Common myeloid progenitor, CD34-positive (primary cell): ENCODE results near the gene KCNJ15.
"Not testable (repeated sequence)": the region's sequence is repeated elsewhere in the genome, so short reads cannot be mapped to it uniquely, and the experiment has no call there.

ENCODE experiments used
- CTCF ChIA-PET: fragments of 350-600 bp; sonication (Branson Sonifier 250); formaldehyde crosslinking; loops from one replicate; lab custom pipeline; 2021; ENCODE audit warnings: antibody characterized with exemption; lab: Charles Lee
- POLR2A ChIA-PET: fragments of 350-600 bp; sonication (Branson Sonifier 250); formaldehyde crosslinking; loops from one replicate; lab custom pipeline; 2021; ENCODE audit warnings: antibody characterized with exemption; lab: Charles Lee
- DNase-seq, 3 donors: peaks; one replicate each; pipeline versions ENCODE4 v3.0.0 to v3.0.0-alpha.2; 2013
- H3K27ac ChIP-seq, 2 experiments: 1 replicate in 1 of 2; 2 replicates in 1 of 2; pipeline ENCODE4 v1.7.0; 2013; ENCODE audit warnings: inconsistent platforms in 2 of 2, low read length in 2 of 2, mild to moderate bottlenecking in 2 of 2, low read depth in 1 of 2, moderate library complexity in 1 of 2; ENCODE audit not compliant: severe bottlenecking in 2 of 2, insufficient read depth in 1 of 2, poor library complexity in 1 of 2
- H3K27me3 ChIP-seq, 5 experiments: replicated peaks in 2 of 5; 1 replicate in 3 of 5; 2 replicates in 2 of 5; pipeline versions ENCODE4 v1.6.1 to v1.7.0; 2013; ENCODE audit warnings: low read length in 4 of 5, mild to moderate bottlenecking in 2 of 5, moderate library complexity in 2 of 5, inconsistent platforms in 1 of 5; ENCODE audit not compliant: insufficient read depth in 5 of 5, control insufficient read depth in 4 of 5
- H3K36me3 ChIP-seq, 4 experiments: 1 replicate in 2 of 4; 2 replicates in 2 of 4; pipeline versions ENCODE4 v1.6.1 to v1.7.0; 2013; ENCODE audit warnings: low read length in 3 of 4, control low read depth in 1 of 4, mild to moderate bottlenecking in 1 of 4; ENCODE audit not compliant: control insufficient read depth in 4 of 4, insufficient read depth in 4 of 4
- H3K4me1 ChIP-seq, 4 experiments: 1 replicate in 3 of 4; 2 replicates in 1 of 4; pipeline versions ENCODE4 v1.6.1 to v1.7.1; 2013; ENCODE audit warnings: low read length in 3 of 4, mild to moderate bottlenecking in 3 of 4, control low read depth in 1 of 4, inconsistent platforms in 1 of 4, moderate library complexity in 1 of 4; ENCODE audit not compliant: control insufficient read depth in 4 of 4, insufficient read depth in 4 of 4; ENCODE audit errors: control extremely low read depth in 1 of 4
- H3K4me3 ChIP-seq, 7 experiments: 1 replicate in 4 of 7; 2 replicates in 3 of 7; pipeline versions ENCODE4 v1.5.1 to v1.7.0; 2013; ENCODE audit warnings: mild to moderate bottlenecking in 7 of 7, low read length in 6 of 7, moderate library complexity in 6 of 7, inconsistent platforms in 2 of 7, low read depth in 2 of 7, control low read depth in 1 of 7; ENCODE audit not compliant: insufficient read depth in 4 of 7, control insufficient read depth in 1 of 7; ENCODE audit errors: extremely low read depth in 1 of 7
- H3K9me3 ChIP-seq, 5 experiments: 1 replicate in 4 of 5; 2 replicates in 1 of 5; pipeline versions ENCODE4 v1.6.1 to v1.7.1; 2013; ENCODE audit warnings: low read length in 4 of 5, mild to moderate bottlenecking in 2 of 5, inconsistent platforms in 1 of 5, low read depth in 1 of 5, moderate library complexity in 1 of 5; ENCODE audit not compliant: control insufficient read depth in 4 of 5, insufficient read depth in 2 of 5; ENCODE audit errors: control extremely low read depth in 1 of 5
- WGBS: methylation state at CpG from one replicate; pipeline ENCODE4 v1.1.5; 2013; ENCODE audit not compliant: insufficient coverage; 5-methylcytosine and 5-hydroxymethylcytosine counted together

Gene KCNJ15

DNA sequence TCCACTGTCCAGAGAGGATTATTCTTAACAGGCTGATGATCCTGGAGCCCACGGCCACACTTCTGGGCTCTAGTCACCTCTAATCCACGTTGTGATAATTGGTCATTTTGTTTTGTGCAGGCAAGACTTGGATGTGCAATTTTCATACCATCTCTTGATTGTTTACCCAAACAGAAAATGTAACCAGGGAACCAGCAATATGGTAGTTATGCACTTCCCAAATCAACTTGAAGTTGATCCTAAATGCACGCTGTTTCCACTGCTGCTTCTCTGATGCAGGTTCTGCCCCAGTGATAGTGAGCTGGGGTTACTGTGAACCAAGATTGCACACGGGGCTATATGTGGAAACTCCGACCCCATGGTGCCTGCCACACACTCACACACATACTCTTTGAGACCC is 14.7 kb upstream of the KCNJ15 start:
- Histone ChIP-seq H3K27me3 (no peaks in the 10 kb centered on the region), H3K4me1 (peaks cover 28 to 53% (median 34%) of the 10 kb centered on the region in 4 experiments), H3K9me3 (no peaks in the 10 kb centered on the region), H3K27ac (no peak overlapping the region), H3K4me3 (no peak overlapping the region), H3K36me3 (no peaks in the 10 kb centered on the region)
- WGBS: 100% methylated on average over 5 of the region's 5 CpGs
- DNase-seq: peak in 2 of 3 donors; percentile 53 to 64
- ChIA-PET POLR2A (no interaction called here), CTCF (interaction anchor here (0.9 to 2.3 kb wide), 5 partner anchors 11 to 189 kb away, joined by 3 to 7 read pairs (median 3); no protein-coding TSS in a partner anchor)

DNA sequence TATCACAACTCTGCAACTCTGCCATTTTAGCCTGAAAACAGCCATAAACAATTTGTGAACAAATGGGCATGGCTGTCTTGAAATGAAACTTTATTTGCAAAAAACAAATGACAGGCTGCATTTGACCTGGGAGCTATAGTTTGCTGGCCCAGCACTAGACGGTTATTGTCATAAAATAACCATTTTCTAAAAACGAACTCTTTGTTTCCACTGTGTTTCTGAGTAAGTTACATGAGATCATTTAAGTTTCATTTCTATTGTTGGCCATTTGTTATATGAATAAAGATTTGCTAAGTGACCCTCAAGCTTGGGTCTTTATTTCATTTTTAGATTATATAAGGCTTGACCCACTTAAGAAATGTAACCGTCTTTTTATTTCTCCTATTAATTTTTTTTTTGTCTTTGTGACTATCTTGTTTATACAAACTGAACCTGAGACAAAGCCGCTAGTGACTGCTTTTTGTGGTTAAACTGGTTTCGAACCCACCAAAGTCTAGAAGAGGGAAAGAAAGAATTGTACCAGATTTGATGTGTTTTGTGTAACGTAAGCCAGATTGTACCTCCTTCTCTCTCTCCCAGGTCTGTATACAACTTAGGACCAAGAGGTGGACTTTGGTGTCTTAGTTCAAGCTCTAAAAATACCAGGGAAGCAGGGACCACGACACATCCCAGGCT is 12.9 kb upstream of the KCNJ15 start:
- ChIA-PET CTCF (interaction anchor here (2.3 kb wide), 1 partner anchor 108 kb away, joined by 7 read pairs; no protein-coding TSS in a partner anchor), POLR2A (interaction anchor here (0.7 kb wide), 1 partner anchor 37 kb away, joined by 3 read pairs; no protein-coding TSS in a partner anchor)
- H3K27me3 ChIP-seq: no peaks in the 10 kb centered on the region
- no peaks in the 10 kb centered on the region for H3K9me3 ChIP-seq
- peaks cover 28 to 53% (median 34%) of the 10 kb centered on the region in 4 experiments for H3K4me1 ChIP-seq
- H3K36me3 ChIP-seq: no peaks in the 10 kb centered on the region
- no peak overlapping the region for H3K27ac ChIP-seq
- WGBS: 100% methylated on average over 4 of the region's 7 CpGs
- no peak overlapping the region for H3K4me3 ChIP-seq
- no peak for DNase-seq

DNA sequence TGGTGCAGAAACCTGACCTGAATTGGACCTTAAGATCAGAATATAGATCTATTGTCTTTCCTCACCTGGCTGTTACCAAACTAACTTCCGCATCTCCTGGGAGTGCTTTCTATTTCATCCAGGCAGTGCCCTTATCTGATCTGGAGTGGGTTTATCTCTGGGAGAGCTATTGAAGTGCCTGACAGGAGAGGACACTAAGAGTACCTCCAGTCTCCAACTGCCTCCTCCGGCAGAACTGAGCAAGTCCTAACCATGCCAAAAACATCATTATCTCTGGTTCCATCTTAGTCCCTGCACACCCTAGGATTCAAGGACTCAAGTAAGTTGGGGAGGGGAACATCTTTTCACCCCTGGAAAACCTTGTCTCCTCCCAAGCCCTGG is 12.4 kb upstream of the KCNJ15 start:
- Histone ChIP-seq H3K4me1 (peaks cover 25 to 50% (median 30%) of the 10 kb centered on the region in 4 experiments), H3K9me3 (no peaks in the 10 kb centered on the region), H3K27ac (no peak overlapping the region), H3K36me3 (no peaks in the 10 kb centered on the region), H3K27me3 (no peaks in the 10 kb centered on the region), H3K4me3 (no peak overlapping the region)
- no CpG with 5 or more reads among the region's 2 CpGs for WGBS
- DNase-seq: no peak
- POLR2A ChIA-PET: interaction anchor here (0.7 kb wide), 1 partner anchor 36 kb away, joined by 3 read pairs; no protein-coding TSS in a partner anchor
- CTCF ChIA-PET: interaction anchor here (1.0 kb wide), 1 partner anchor 11 kb away, joined by 4 read pairs; no protein-coding TSS in a partner anchor

DNA sequence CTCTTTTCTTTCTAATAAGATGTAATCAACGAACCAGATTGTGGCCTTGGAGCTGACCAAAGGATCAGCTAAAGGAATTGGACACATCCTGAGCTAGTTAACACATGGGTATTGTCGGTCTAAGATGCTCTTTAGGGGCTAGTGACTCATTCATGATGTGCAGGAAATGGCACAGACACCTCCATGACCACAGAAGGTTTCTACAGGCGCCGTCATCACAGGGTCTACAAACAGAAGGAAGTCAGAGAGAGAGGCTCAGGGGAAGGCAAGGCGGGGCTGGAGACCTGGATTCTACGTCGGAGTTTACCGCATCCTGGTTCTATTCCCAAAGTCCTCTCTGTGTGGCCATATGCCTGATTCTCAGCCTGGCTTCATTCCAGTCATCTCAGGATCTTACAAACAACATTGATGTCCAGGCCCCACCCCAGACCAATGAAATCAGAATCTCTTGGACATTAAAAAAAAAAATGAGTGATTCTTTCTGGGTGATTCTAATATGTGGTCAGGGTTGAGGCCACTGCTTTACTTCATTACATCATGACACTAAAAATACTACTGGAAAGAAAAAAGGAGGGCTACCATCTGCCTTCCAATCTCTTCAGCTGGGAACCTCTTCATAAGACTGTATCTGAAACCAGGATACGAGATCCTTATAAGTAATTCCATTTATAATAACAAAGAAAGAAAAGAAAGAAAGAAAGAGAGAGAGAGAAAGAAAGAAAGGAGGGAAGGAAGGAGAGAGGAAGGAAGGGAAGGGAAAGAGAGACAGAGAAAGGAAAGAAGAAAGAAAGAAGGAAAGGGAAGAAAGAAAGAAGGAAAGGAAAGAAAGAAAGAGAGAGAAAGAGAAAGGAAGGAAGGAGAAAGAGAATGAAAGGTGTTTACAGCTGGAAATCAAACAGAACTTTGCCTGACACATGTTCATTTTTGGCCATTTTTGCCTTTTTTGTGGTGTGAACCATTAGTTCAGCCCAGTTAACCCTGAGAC is 11.6 kb upstream of the KCNJ15 start:
- peak; percentile 67 to 94 (median 89) for DNase-seq
- Histone ChIP-seq H3K27me3 (no peaks in the 10 kb centered on the region), H3K9me3 (no peaks in the 10 kb centered on the region), H3K27ac (no peak overlapping the region), H3K36me3 (no peaks in the 10 kb centered on the region), H3K4me1 (peaks cover 18 to 47% (median 30%) of the 10 kb centered on the region in 4 experiments), H3K4me3 (no peak overlapping the region)
- WGBS: 75% methylated on average over 8 of the region's 9 CpGs
- ChIA-PET POLR2A (no interaction called here), CTCF (interaction anchor here (1.0 to 1.4 kb wide), 3 partner anchors 10 to 22 kb away, joined by 3 to 4 read pairs (median 3); no protein-coding TSS in a partner anchor)

DNA sequence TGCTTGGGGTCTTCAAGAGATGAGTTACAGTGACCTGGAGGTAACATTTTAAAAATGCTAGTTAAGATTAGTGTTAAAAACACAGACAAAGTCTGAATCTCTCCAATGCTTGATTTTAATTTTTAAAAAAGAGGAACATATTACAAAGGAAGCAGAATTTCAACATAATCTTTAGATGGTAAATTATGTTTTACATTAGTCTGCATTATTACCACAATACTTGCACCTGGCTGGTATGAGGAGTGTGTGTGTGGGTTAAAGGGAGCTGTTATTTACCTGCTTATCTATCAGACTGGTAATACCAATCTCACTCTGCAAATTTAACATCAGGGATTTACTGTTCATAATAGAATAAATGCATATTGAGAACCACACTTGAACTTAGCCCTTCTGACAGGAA is 10.3 kb upstream of the KCNJ15 start:
- Histone ChIP-seq H3K4me1 (peaks cover 10 to 34% (median 20%) of the 10 kb centered on the region in 4 experiments), H3K27me3 (no peaks in the 10 kb centered on the region), H3K4me3 (no peak overlapping the region), H3K36me3 (no peaks in the 10 kb centered on the region), H3K27ac (no peak overlapping the region), H3K9me3 (no peaks in the 10 kb centered on the region)
- DNase-seq: peak in 2 of 3 donors; percentile 60 to 73
- CTCF ChIA-PET: interaction anchor here (1.2 to 1.4 kb wide), 2 partner anchors 8 to 20 kb away, joined by 3 read pairs; no protein-coding TSS in a partner anchor
- POLR2A ChIA-PET: no interaction called here

DNA sequence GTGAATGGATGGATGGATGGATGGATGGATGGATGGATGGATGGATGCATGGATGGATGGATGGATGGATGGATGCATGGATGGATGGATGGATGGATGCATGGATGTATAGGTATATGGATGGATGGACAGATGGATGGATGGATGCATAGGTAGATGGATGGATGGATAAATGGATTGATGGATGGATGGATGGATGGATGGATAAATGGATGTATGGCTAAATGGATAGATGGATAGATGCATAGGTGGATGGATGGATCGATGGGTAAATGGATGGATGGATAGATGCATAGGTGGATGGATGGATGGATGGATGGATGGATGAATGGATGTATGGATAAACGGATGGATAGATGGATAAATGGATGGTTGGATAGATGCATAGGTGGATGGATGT is 9.7 kb upstream of the KCNJ15 start:
- H3K27ac ChIP-seq, H3K9me3 ChIP-seq, H3K4me3 ChIP-seq, POLR2A ChIA-PET, DNase-seq, H3K27me3 ChIP-seq, H3K36me3 ChIP-seq: not testable (repeated sequence)
- 91% methylated on average over 2 of the region's 2 CpGs for WGBS
- CTCF ChIA-PET: interaction anchor here (1.4 to 1.5 kb wide), 2 partner anchors 20 to 22 kb away, joined by 3 read pairs; no protein-coding TSS in a partner anchor
- peaks cover 10 to 32% (median 20%) of the 10 kb centered on the region in 4 experiments for H3K4me1 ChIP-seq
